Activated gamma-delta T cell (primary cell): ENCODE data around the gene PEX10.

Source experiments
- DNase-seq: peaks from one replicate; lab custom pipeline; 2025; lab: John Stamatoyannopoulos, UW

Gene PEX10

GRCh38 chr1:2375246-2375922 is 37.0 kb downstream of the PEX10 start:
- DNase-seq, result no peak

- DNase-seq, result no peak
These were observed 37.9 kb downstream of the PEX10 start for GRCh38 chr1:2374252-2375155.

GRCh38 chr1:2373551-2374251 is 38.7 kb downstream of the PEX10 start:
- DNase-seq, result no peak

- no peak for DNase-seq
These were observed 39.5 kb downstream of the PEX10 start for GRCh38 chr1:2372551-2373490.

GRCh38 chr1:2368053-2368744 is 44.2 kb downstream of the PEX10 start:
- no peak for DNase-seq

GRCh38 chr1:2363847-2364513 is 48.4 kb downstream of the PEX10 start:
- DNase-seq, result no peak

GRCh38 chr1:2360588-2361364 is 51.6 kb downstream of the PEX10 start:
- DNase-seq, result no peak

GRCh38 chr1:2358651-2359640 is 53.4 kb downstream of the PEX10 start:
- DNase-seq, result no peak

GRCh38 chr1:2358072-2358471 is 54.3 kb downstream of the PEX10 start:
- no peak for DNase-seq

- no peak for DNase-seq
These were observed 55.2 kb downstream of the PEX10 start for GRCh38 chr1:2356911-2357845.

GRCh38 chr1:2356401-2356800 is 56.0 kb downstream of the PEX10 start:
- no peak for DNase-seq

- DNase-seq, result no peak
These were observed 56.7 kb downstream of the PEX10 start for GRCh38 chr1:2355373-2356261.

GRCh38 chr1:2354511-2355372 is 57.6 kb downstream of the PEX10 start:
- DNase-seq, result no peak
